Measurements from ENCODE around the gene ZMYM2. TPM values are rescaled to one million over a fixed set of nuclear protein-coding genes. Genes with fewer than 3 reads are reported as not detected.

Gene ZMYM2
- total and polyA plus RNA-seq, 7 donors, result 10.4 to 70.3 (median 64.6) TPM

GRCh38 chr13:20058476-20058875 lies 99.9 kb downstream of the ZMYM2 start:
- no peaks in the 10 kb centered on the region for H3K27me3 ChIP-seq
- peaks cover 5 to 80% (median 29%) of the 10 kb centered on the region in 4 donors for H3K36me3 ChIP-seq
- no peak for DNase-seq
- no peak for TF ChIP-seq EP300 (IDR thresholded peaks at IDR 0.05)
- TF ChIP-seq POLR2A (IDR thresholded peaks at IDR 0.05), result no peak
- TF ChIP-seq POLR2AphosphoS5 (IDR thresholded peaks at IDR 0.05), result no peak
- TF ChIP-seq, protein P1, sequence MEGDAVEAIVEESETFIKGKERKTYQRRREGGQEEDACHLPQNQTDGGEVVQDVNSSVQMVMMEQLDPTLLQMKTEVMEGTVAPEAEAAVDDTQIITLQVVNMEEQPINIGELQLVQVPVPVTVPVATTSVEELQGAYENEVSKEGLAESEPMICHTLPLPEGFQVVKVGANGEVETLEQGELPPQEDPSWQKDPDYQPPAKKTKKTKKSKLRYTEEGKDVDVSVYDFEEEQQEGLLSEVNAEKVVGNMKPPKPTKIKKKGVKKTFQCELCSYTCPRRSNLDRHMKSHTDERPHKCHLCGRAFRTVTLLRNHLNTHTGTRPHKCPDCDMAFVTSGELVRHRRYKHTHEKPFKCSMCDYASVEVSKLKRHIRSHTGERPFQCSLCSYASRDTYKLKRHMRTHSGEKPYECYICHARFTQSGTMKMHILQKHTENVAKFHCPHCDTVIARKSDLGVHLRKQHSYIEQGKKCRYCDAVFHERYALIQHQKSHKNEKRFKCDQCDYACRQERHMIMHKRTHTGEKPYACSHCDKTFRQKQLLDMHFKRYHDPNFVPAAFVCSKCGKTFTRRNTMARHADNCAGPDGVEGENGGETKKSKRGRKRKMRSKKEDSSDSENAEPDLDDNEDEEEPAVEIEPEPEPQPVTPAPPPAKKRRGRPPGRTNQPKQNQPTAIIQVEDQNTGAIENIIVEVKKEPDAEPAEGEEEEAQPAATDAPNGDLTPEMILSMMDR (IDR thresholded peaks at IDR 0.05), result no peak
- no peaks in the 10 kb centered on the region for H3K9me3 ChIP-seq
- no peaks in the 10 kb centered on the region for H3K4me1 ChIP-seq
- no peak overlapping the region for H3K4me3 ChIP-seq
- H3K27ac ChIP-seq, result no peak overlapping the region
- intact Hi-C loops (cut with DNase I), result no loop called here
- WGBS, 2 donors, result 98 to 99% methylated on average over 1 of the region's 1 CpG

DNA sequence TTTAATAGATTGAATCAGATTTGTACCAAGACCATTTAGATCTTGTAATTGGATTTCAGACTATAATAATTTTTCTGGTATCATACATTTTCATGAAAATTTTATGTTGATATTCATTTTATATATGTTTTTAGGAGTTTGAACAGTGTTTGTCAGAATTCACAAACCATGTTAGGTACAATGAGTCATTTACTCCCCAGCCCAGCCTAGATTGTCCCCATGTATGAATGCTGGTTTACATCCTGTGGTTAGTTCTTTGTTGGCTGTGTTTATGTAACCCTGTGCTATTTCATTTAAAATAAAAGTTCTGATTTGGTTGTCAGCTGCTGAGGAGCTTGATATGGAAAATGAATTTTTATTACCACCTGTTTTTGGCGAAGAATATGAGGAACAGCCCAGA lies 105.6 kb downstream of the ZMYM2 start:
- WGBS, 2 donors, result 84 to 92% methylated on average over 1 of the region's 1 CpG
- no peak for DNase-seq
- no peaks in the 10 kb centered on the region for H3K9me3 ChIP-seq
- no peaks in the 10 kb centered on the region for H3K4me1 ChIP-seq
- no peaks in the 10 kb centered on the region for H3K27me3 ChIP-seq
- intact Hi-C loops (cut with DNase I), result no loop called here
- TF ChIP-seq POLR2A (IDR thresholded peaks at IDR 0.05) (no peak), EP300 (IDR thresholded peaks at IDR 0.05) (no peak), POLR2AphosphoS5 (IDR thresholded peaks at IDR 0.05) (no peak)
- TF ChIP-seq, protein P1 (IDR thresholded peaks at IDR 0.05), result no peak
- peaks cover 10 to 94% (median 44%) of the 10 kb centered on the region in 4 donors for H3K36me3 ChIP-seq
- H3K4me3 ChIP-seq, result no peak overlapping the region
- H3K27ac ChIP-seq, result no peak overlapping the region

DNA sequence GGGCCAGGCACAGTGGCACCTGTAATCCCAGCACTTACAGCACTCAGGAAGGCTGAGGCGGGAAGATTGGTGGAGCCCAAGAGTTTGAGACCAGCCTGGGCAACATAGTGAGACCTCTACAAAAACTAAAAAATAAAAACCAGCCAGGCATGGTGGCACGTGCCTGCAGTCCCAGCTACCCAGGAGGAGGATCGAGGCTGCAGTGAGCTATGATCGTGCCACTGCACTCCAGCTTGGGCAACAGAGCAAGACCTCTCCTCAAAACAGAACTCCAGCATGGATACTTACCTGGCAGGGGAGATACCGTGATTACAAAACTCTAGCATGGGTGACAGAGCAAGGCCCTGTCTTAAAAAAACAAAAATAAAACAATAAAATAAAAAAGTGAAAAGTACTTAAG lies 107.0 kb downstream of the ZMYM2 start:
- TF ChIP-seq, protein P1 (IDR thresholded peaks at IDR 0.05), result no peak
- TF ChIP-seq POLR2A (IDR thresholded peaks at IDR 0.05) (no peak), EP300 (IDR thresholded peaks at IDR 0.05) (no peak), POLR2AphosphoS5 (IDR thresholded peaks at IDR 0.05) (no peak)
- DNase-seq, result no peak
- intact Hi-C loops (cut with DNase I), result no loop called here
- no peaks in the 10 kb centered on the region for H3K27me3 ChIP-seq
- no peak overlapping the region for H3K27ac ChIP-seq
- 96 to 98% methylated on average over 5 of the region's 5 CpGs for WGBS, 2 donors
- H3K4me3 ChIP-seq, result no peak overlapping the region
- no peaks in the 10 kb centered on the region for H3K4me1 ChIP-seq
- H3K36me3 ChIP-seq, result peaks cover 5 to 87% (median 36%) of the 10 kb centered on the region in 4 donors
- no peaks in the 10 kb centered on the region for H3K9me3 ChIP-seq

DNA sequence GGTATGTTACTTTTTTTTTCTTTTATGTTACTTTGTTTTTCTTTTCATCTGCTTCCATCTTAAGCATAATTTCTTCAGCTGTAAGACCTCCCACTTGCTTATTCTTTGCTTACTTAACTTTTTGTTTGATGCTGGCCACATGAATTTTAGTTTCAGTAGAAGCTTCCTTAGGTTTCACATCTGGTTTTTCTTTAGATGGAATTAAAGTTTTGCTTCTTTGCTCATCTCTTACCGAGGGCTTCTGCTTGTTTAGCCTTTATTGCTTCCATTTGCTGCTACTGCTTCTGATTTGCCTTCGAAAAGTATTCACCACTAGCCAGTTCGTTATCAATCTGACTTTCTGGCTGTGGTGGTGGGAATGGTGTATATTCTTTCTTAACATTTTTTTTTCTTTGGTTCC lies 111.4 kb downstream of the ZMYM2 start:
- TF ChIP-seq POLR2A (IDR thresholded peaks at IDR 0.05), result no peak
- TF ChIP-seq POLR2AphosphoS5 (IDR thresholded peaks at IDR 0.05), result no peak
- TF ChIP-seq EP300 (IDR thresholded peaks at IDR 0.05), result no peak
- TF ChIP-seq, protein P1 (IDR thresholded peaks at IDR 0.05), result no peak
- intact Hi-C loops (cut with DNase I), result no loop called here

GRCh38 chr13:20073775-20074174 lies 115.2 kb downstream of the ZMYM2 start:
- peaks cover 5 to 72% (median 10%) of the 10 kb centered on the region in 4 donors for H3K36me3 ChIP-seq
- no peak for TF ChIP-seq EP300 (IDR thresholded peaks at IDR 0.05)
- TF ChIP-seq, protein P1 (IDR thresholded peaks at IDR 0.05), result no peak
- TF ChIP-seq POLR2AphosphoS5 (IDR thresholded peaks at IDR 0.05), result no peak
- no peak for TF ChIP-seq POLR2A (IDR thresholded peaks at IDR 0.05)
- H3K4me3 ChIP-seq, result no peak overlapping the region
- H3K4me1 ChIP-seq, result no peaks in the 10 kb centered on the region
- no peaks in the 10 kb centered on the region for H3K9me3 ChIP-seq
- 73 to 91% methylated on average over 2 of the region's 2 CpGs for WGBS, 2 donors
- intact Hi-C loops (cut with DNase I), result no loop called here
- no peaks in the 10 kb centered on the region for H3K27me3 ChIP-seq
- H3K27ac ChIP-seq, result no peak overlapping the region
- DNase-seq, result no peak

More for the DNA sequence above, 111.4 kb downstream of the ZMYM2 start:
- H3K4me1 ChIP-seq, result no peaks in the 10 kb centered on the region
- DNase-seq, result no peak
- H3K27me3 ChIP-seq, result no peaks in the 10 kb centered on the region
- H3K36me3 ChIP-seq, result peaks cover 12 to 90% (median 23%) of the 10 kb centered on the region in 4 donors
- no peak overlapping the region for H3K27ac ChIP-seq
- H3K4me3 ChIP-seq, result no peak overlapping the region
- H3K9me3 ChIP-seq, result no peaks in the 10 kb centered on the region
- 91 to 94% methylated on average over 3 of the region's 3 CpGs for WGBS, 2 donors
